ENCODE results near the gene DNAJC22. TPM values are rescaled to one million over a fixed set of nuclear protein-coding genes. Genes with fewer than 3 reads are reported as not detected.

DNAJC22 gene
- total and polyA plus RNA-seq, 2 of the 13 experiments (the other 11 are each of a cell fraction or from before 2014, with no cell fraction given), result 25.2 to 31.7 TPM

- TF ChIP-seq NFE2L1 (CRISPR knock-in tag; IDR thresholded peaks at IDR 0.05; ENCODE audit: borderline replicate concordance) (no peak), ARID5B (CRISPR knock-in tag; IDR thresholded peaks at IDR 0.05) (peak; percentile 86), RARA (CRISPR knock-in tag; IDR thresholded peaks at IDR 0.05) (peak; percentile 66), NFATC3 (CRISPR knock-in tag; IDR thresholded peaks at IDR 0.05) (no peak), MED13 (CRISPR knock-in tag; IDR thresholded peaks at IDR 0.05) (peak; percentile 89; the same call in 1 of the 2 replicates), NFKB2 (CRISPR knock-in tag; IDR thresholded peaks at IDR 0.05; ENCODE audit: borderline replicate concordance) (peak; percentile 55; the same call in 1 of the 2 replicates), HMG20B (CRISPR knock-in tag; conservative IDR thresholded peaks at IDR 0.05) (no peak; the same call in 1 of the 2 replicates), IRF2 (CRISPR knock-in tag; IDR thresholded peaks at IDR 0.05) (peak; percentile 90), ATF2 (CRISPR knock-in tag; IDR thresholded peaks at IDR 0.05) (peak; percentile 19; the same call in 1 of the 2 replicates), RBFOX2 (IDR thresholded peaks at IDR 0.05; ENCODE audit: low read depth, low read length) (peak; percentile 66), ZNF775 (CRISPR knock-in tag; IDR thresholded peaks at IDR 0.05; ENCODE audit: borderline replicate concordance) (no peak), SALL2 (CRISPR knock-in tag; IDR thresholded peaks at IDR 0.05) (peak; percentile 68), FOXK2 (IDR thresholded peaks at IDR 0.05) (no peak), ZNF597 (CRISPR knock-in tag; IDR thresholded peaks at IDR 0.05) (no peak), SIN3B (IDR thresholded peaks at IDR 0.05; ENCODE audit: low read length) (no peak), SOX5 (CRISPR knock-in tag; IDR thresholded peaks at IDR 0.05; ENCODE audit: borderline replicate concordance) (peak; percentile 65), MEF2D (CRISPR knock-in tag; IDR thresholded peaks at IDR 0.05) (peak; percentile 65), ZNF501 (CRISPR knock-in tag; IDR thresholded peaks at IDR 0.05) (peak; percentile 76), MYPOP (CRISPR knock-in tag; IDR thresholded peaks at IDR 0.05) (peak; percentile 51; the same call in 1 of the 2 replicates), SP2 (CRISPR knock-in tag; IDR thresholded peaks at IDR 0.05) (no peak), NBN (conservative IDR thresholded peaks at IDR 0.05) (no peak), PAWR (CRISPR knock-in tag; IDR thresholded peaks at IDR 0.05; ENCODE audit: borderline replicate concordance) (no peak), HCFC1 (IDR thresholded peaks at IDR 0.05; ENCODE audit: low read depth, low read length) (no peak), ZNF547 (CRISPR knock-in tag; IDR thresholded peaks at IDR 0.05) (no peak), CC2D1A (CRISPR knock-in tag; IDR thresholded peaks at IDR 0.05) (no peak)
These were observed 864 bp downstream of the DNAJC22 start (continued) for GRCh38 chr12:49347311-49348193.
